GM12878 (cell line): ENCODE measurements around the gene PLVAP. TPM values are rescaled to one million over a fixed set of nuclear protein-coding genes. Genes with fewer than 3 reads are reported as not detected.
A peak's percentile ranks its signal among the peaks of the same experiment; 100 is the strongest.

Source experiments
- ATAC-seq: fragments of 200-7000 bp; cut with Tn5 transposase; 3 replicates; pipeline ENCODE4 v1.9.1; 2020; ENCODE audit warnings: mild to moderate bottlenecking, moderate library complexity
- BruUV-seq: library from RNA; stranded (reverse); fragments of 400-500 nt; replicated peaks from 2 replicates; lab custom pipeline; 2021; lab: Mats Ljungman, UMichigan
- CTCF ChIA-PET: fragments of 300-600 bp; sonication (Branson Sonifier 250); formaldehyde crosslinking; extraction: SDS; loops from one replicate; lab custom pipeline; 2021; ENCODE audit warnings: inconsistent platforms; lab: Yijun Ruan, JAX
- POLR2A ChIA-PET: fragments of 350-600 bp; formaldehyde crosslinking; extraction: SDS; loops from one replicate; lab custom pipeline; 2021; ENCODE audit warnings: inconsistent platforms; lab: Charles Lee
- RAD21 ChIA-PET: fragments of 300-600 bp; sonication (Branson Sonifier 250); formaldehyde crosslinking; loops from one replicate; lab custom pipeline; 2023; ENCODE audit warnings: antibody characterized with exemption; ENCODE audit not compliant: unreplicated experiment; lab: Charles Lee
- SMC1A ChIA-PET: fragments of 300-600 bp; sonication (Branson Sonifier 250); formaldehyde crosslinking; loops from one replicate; lab custom pipeline; 2023; ENCODE audit not compliant: unreplicated experiment, uncharacterized antibody; lab: Charles Lee
- DNase-seq: peaks from one replicate; pipeline ENCODE4 v3.0.0-alpha.2; 2011; ENCODE audit warnings: low read depth, low spot score
- FAIRE-seq: peaks from 3 replicates; lab custom pipeline; 2011; peaks lifted over from hg19 to GRCh38; lab: Jason Lieb, UNC
- H2AFZ ChIP-seq: 2 replicates; pipeline ENCODE4 v1.6.0; 2011; ENCODE audit warnings: low read depth, low read length, control low read depth; ENCODE audit not compliant: control insufficient read depth
- H3K27ac ChIP-seq: 2 replicates; pipeline ENCODE4 v1.5.1; 2011; ENCODE audit warnings: control low read depth; ENCODE audit not compliant: control insufficient read depth, insufficient read depth
- H3K27me3 ChIP-seq, 2 experiments: replicated peaks in 1 of 2; 2 replicates each; pipeline versions ENCODE4 v1.6.0 to v1.6.1; 2011; ENCODE audit warnings: low read length in 1 of 2; ENCODE audit not compliant: control insufficient read depth in 2 of 2, insufficient read depth in 2 of 2
- H3K36me3 ChIP-seq, 2 experiments: 2 replicates each; pipeline ENCODE4 v1.5.1; 2011; ENCODE audit warnings: low read length in 1 of 2; ENCODE audit not compliant: control insufficient read depth in 2 of 2, insufficient read depth in 2 of 2
- H3K4me1 ChIP-seq: 2 replicates; pipeline ENCODE4 v1.6.1; 2011; ENCODE audit warnings: mild to moderate bottlenecking, low read length, moderate library complexity, mixed read lengths; ENCODE audit not compliant: control insufficient read depth, insufficient read depth
- H3K4me2 ChIP-seq: 2 replicates; pipeline ENCODE4 v1.6.0; 2011; ENCODE audit warnings: control low read depth; ENCODE audit not compliant: control insufficient read depth, insufficient read depth
- H3K4me3 ChIP-seq: fragments of 200-600 bp; sonication (generic); 2 replicates; pipeline ENCODE4 v1.5.1; 2016
- H3K79me2 ChIP-seq: 2 replicates; pipeline ENCODE4 v1.6.0; 2011; ENCODE audit warnings: low read length; ENCODE audit not compliant: control insufficient read depth, insufficient read depth
- H3K9ac ChIP-seq: 2 replicates; pipeline ENCODE4 v1.8.0; 2011; ENCODE audit warnings: low read length, control low read depth, mixed read lengths; ENCODE audit not compliant: control insufficient read depth, insufficient read depth
- H3K9me3 ChIP-seq: replicated peaks from 3 replicates; pipeline ENCODE4 v1.5.1; 2011; ENCODE audit warnings: mild to moderate bottlenecking, low read length; ENCODE audit not compliant: control insufficient read depth, insufficient read depth
- H4K20me1 ChIP-seq: 2 replicates; pipeline ENCODE4 v1.6.0; 2011; ENCODE audit not compliant: control insufficient read depth, insufficient read depth
- EGR1 ChIP-seq, 2 experiments: IDR thresholded peaks; 1 replicate in 1 of 2; 2 replicates in 1 of 2; pipeline ENCODE4 v1.6.1; 2011 to 2012; ENCODE audit warnings: low read depth in 2 of 2, low read length in 2 of 2, borderline replicate concordance in 1 of 2, mild to moderate bottlenecking in 1 of 2, moderate library complexity in 1 of 2
- EP300 ChIP-seq, 2 experiments: fragments of 150-350 bp in 1 of 2; IDR thresholded peaks; 2 replicates each; pipeline ENCODE4 v1.6.1; 2011 to 2012; ENCODE audit warnings: low read depth in 2 of 2, low read length in 2 of 2, borderline replicate concordance in 1 of 2, improper control_type of control experiment in 1 of 2, inconsistent platforms in 1 of 2; ENCODE audit not compliant: control insufficient read depth in 1 of 2
- FOXM1 ChIP-seq: IDR thresholded peaks from 2 replicates; pipeline ENCODE4 v1.6.1; 2012; ENCODE audit warnings: low read depth, mild to moderate bottlenecking, inconsistent platforms, low read length, moderate library complexity
- KDM1A ChIP-seq: fragments of 200-600 bp; sonication (generic); IDR thresholded peaks from 2 replicates; pipeline ENCODE4 v1.6.1; 2016; ENCODE audit warnings: borderline replicate concordance
- MEF2B ChIP-seq: fragments of 450-650 bp; IDR thresholded peaks from 2 replicates; pipeline ENCODE4 v1.6.1; 2018; ENCODE audit warnings: mild to moderate bottlenecking, moderate library complexity; ENCODE audit not compliant: partially characterized antibody, poor library complexity, severe bottlenecking
- NFIC ChIP-seq: IDR thresholded peaks from 2 replicates; pipeline ENCODE4 v1.6.1; 2012; ENCODE audit warnings: low read depth, mild to moderate bottlenecking, inconsistent platforms, low read length, moderate library complexity
- PML ChIP-seq: IDR thresholded peaks from 2 replicates; pipeline ENCODE4 v1.6.1; 2012; ENCODE audit warnings: low read length, inconsistent platforms
- SMARCA5 ChIP-seq: fragments of 450-650 bp; IDR thresholded peaks from 2 replicates; pipeline ENCODE4 v1.6.1; 2017; ENCODE audit warnings: mild to moderate bottlenecking
- WGBS: methylation state at CpG from one replicate; pipeline ENCODE4 v1.1.6; 2016; ENCODE audit warnings: low lambda C conversion rate; ENCODE audit not compliant: insufficient replicate concordance, insufficient coverage; ENCODE audit errors: missing lambda C conversion rate; 5-methylcytosine and 5-hydroxymethylcytosine counted together
- in situ Hi-C: fragments of 300-500 bp; cut with MboI; formaldehyde crosslinking; loops from 9 replicates; pipeline ENCODE4 v1.14.3; 2018; ENCODE audit warnings: mixed read lengths
- intact Hi-C: fragments of 100-400 bp; cut with micrococcal nuclease; formaldehyde crosslinking; loops from one replicate; pipeline ENCODE4 v1.14.2; 2022; ENCODE audit not compliant: unreplicated experiment
- polyA plus RNA-seq, 11 experiments: library from polyadenylated mRNA; depleted of rRNA in 4 of 11; unstranded in 6 of 11; stranded (reverse) in 5 of 11; fragments of >200 nt; fragmentation: Nextera tagmentation in 4 of 11; fragmentation: Illumina TruSeq in 1 of 11; extraction: Ambion mirVana in 4 of 11; extraction: Trizol in 1 of 11; gene quantifications; 1 replicate in 1 of 11; 2 replicates in 10 of 11; pipeline versions ENCODE4 v1.2.1 to v1.2.3, GENCODE V29; 2011 to 2016; ENCODE audit warnings: inconsistent platforms in 2 of 11, missing spikeins in 2 of 11, low read depth in 1 of 11
- total RNA-seq, 4 experiments: library from RNA; depleted of rRNA in 3 of 4; stranded (reverse); fragments of >200 nt in 3 of 4; fragmentation: Illumina TruSeq in 1 of 4; extraction: Trizol in 1 of 4; gene quantifications; 2 replicates each; pipeline versions ENCODE4 v1.2.1 to v1.2.3, GENCODE V29; 2013 to 2021
- TF ChIP-seq, protein P1 (sequence below): fragments of 450-650 bp; IDR thresholded peaks from 2 replicates; pipeline ENCODE4 v1.6.1; 2016; ENCODE audit warnings: mild to moderate bottlenecking

Gene PLVAP
- total and polyA plus RNA-seq, 10 of the 15 experiments (the other 5 are each of a cell fraction or from before 2014, with no cell fraction given), result 0.03 to 0.54 (median 0.06) TPM; not detected in 4

DNA sequence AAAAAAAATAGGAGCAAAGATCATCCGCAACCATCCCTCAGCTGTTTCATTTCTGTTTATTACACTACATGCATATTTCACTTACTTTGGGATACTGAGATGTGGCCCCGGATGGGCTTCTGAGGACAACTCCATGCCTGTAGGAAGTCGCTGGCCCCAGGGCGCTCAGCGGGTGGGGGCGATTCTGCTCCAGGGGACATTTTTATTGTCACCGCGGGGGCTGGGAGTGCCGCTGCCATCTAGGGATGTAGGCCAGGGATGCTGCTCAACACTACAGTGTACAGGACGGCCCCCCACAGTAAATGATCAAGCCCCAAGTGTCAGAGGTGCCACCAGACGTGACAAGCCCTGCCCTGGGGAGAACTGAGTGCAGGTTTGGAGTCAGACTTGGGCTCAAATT lies 34.7 kb upstream of the PLVAP start:
- Histone ChIP-seq H2AFZ (no peak overlapping the region), H3K4me3 (no peak overlapping the region), H3K4me1 (no peaks in the 10 kb centered on the region), H3K9me3 (no peaks in the 10 kb centered on the region), H3K4me2 (peak overlapping the region; percentile 44; the same call in 1 of the 2 replicates), H3K79me2 (peaks cover 31% of the 10 kb centered on the region), H4K20me1 (no peaks in the 10 kb centered on the region; the same call in 1 of the 2 replicates), H3K9ac (no peak overlapping the region), H3K36me3 (peaks cover 0 to 25% of the 10 kb centered on the region in 2 experiments; a peak in 3 of 4 replicates), H3K27ac (no peak overlapping the region)
- intact Hi-C loops, result no loop called here
- no peak for FAIRE-seq
- SMC1A ChIA-PET, result interaction anchor here (0.5 kb wide), 1 partner anchor 147 kb away, joined by 3 read pairs; no protein-coding TSS in a partner anchor
- CTCF ChIA-PET, result interaction anchor here (1.1 to 3.3 kb wide), 4 partner anchors 7 to 112 kb away, joined by 3 to 12 read pairs (median 4); partner anchors contain the start of gene MVB12A
- DNase-seq, result no peak
- ATAC-seq, result no peak
- WGBS, result 93% methylated on average over 11 of the region's 11 CpGs
- RAD21 ChIA-PET, result interaction anchor here (0.6 kb wide), 2 partner anchors 40 to 694 kb away, joined by 3 to 4 read pairs; no protein-coding TSS in a partner anchor
- POLR2A ChIA-PET, result interaction anchor here (1.5 kb wide), 1 partner anchor 11 kb away, joined by 12 read pairs; no protein-coding TSS in a partner anchor
- TF ChIP-seq KDM1A (no peak), FOXM1 (no peak), MEF2B (no peak), NFIC (no peak), PML (no peak), SMARCA5 (no peak), EGR1 (IDR thresholded peaks at IDR 0.05; ENCODE audit: borderline replicate concordance in 1 of 2, low read depth in 2 of 2, low read length in 2 of 2) (no peak), EP300 (IDR thresholded peaks at IDR 0.05; ENCODE audit: borderline replicate concordance in 1 of 2, control insufficient read depth in 1 of 2, low read depth in 2 of 2, low read length in 2 of 2) (no peak)
- TF ChIP-seq, protein P1, sequence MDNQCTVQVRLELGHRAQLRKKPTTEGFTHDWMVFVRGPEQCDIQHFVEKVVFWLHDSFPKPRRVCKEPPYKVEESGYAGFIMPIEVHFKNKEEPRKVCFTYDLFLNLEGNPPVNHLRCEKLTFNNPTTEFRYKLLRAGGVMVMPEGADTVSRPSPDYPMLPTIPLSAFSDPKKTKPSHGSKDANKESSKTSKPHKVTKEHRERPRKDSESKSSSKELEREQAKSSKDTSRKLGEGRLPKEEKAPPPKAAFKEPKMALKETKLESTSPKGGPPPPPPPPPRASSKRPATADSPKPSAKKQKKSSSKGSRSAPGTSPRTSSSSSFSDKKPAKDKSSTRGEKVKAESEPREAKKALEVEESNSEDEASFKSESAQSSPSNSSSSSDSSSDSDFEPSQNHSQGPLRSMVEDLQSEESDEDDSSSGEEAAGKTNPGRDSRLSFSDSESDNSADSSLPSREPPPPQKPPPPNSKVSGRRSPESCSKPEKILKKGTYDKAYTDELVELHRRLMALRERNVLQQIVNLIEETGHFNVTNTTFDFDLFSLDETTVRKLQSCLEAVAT, result no peak
- TF ChIP-seq, all 136 proteins: peak for 0
- BruUV-seq, result no TSS peak
- in situ Hi-C loops, result no loop called here
- no peaks in the 10 kb centered on the region for H3K27me3 ChIP-seq
